Measurements from ENCODE around the gene SERPINB5.
"Not testable (repeated sequence)": the region's sequence is repeated elsewhere in the genome, so short reads cannot be mapped to it uniquely, and the experiment has no call there.

Gene SERPINB5, protein sequence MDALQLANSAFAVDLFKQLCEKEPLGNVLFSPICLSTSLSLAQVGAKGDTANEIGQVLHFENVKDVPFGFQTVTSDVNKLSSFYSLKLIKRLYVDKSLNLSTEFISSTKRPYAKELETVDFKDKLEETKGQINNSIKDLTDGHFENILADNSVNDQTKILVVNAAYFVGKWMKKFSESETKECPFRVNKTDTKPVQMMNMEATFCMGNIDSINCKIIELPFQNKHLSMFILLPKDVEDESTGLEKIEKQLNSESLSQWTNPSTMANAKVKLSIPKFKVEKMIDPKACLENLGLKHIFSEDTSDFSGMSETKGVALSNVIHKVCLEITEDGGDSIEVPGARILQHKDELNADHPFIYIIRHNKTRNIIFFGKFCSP

DNA sequence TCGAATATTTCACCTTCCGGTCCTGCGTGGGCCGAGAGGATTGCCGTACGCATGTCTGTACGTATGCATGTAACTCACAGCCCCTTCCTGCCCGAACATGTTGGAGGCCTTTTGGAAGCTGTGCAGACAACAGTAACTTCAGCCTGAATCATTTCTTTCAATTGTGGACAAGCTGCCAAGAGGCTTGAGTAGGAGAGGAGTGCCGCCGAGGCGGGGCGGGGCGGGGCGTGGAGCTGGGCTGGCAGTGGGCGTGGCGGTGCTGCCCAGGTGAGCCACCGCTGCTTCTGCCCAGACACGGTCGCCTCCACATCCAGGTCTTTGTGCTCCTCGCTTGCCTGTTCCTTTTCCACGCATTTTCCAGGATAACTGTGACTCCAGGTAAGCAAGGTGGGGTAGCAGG lies at the start of gene SERPINB5:
Gene SERPINB5, plus strand, starts transcription at position 291 of the 400 bp plus-strand sequence. CDS start 7,471 bp downstream, outside the sequence.
- DNase-seq: peak; percentile 4 to 59

DNA sequence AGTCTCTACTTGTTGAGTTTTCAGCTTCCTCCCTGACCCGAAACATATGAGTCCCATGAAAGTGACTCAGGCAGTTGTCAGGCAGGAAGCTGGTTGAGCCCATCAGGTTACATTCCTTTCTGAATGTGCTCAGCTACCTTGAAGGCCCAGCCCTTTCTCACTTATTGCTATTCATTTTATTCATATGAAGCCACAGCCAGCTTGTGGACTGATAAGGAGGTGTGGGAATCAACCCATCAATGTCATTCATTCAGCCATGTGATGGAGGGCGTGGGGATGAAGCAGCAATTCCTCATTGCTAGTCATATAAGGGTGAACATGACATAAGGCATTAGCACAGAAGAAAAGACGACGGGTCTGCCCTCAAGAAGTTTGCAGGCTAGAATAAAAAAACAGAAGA lies 49.2 kb upstream of the SERPINB5 start:
- no peak for DNase-seq

DNA sequence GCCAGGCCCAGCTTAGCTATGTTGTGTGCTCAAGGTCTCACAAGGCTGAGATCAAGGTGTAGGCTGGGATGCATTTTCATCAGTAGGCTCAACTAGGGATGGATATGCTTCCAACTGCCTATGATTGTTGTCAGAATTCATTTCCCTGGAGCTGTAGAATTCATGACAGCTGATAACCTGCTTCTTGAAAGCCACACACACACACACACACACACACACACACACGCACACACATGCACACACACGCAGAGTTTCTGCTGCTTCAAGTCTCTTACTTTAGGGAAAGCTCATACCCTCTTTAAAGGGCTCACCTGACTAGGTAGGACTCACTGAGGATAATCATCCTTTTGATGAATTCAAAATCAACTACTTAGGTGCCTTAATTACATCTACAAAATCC lies 46.2 kb upstream of the SERPINB5 start:
- no peak for DNase-seq

DNA sequence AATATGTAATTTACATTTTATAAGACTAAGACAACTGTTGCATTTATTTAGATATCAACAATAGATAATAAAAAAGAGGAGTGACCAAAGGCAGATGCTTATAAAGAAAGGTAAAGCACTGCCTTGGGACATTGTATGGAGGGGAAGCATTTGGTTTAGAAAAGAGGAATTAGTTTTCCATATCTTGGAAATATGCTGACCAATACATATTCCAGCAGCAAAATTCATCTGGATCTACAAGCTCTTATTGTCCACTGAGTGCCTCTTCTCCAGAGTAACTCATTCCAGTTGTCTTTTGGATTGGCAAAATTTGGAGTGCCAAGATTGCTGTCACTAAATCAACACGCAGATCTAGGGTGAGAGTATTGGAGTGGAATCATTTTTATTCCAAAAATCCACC lies 45.6 kb upstream of the SERPINB5 start:
- DNase-seq: no peak

DNA sequence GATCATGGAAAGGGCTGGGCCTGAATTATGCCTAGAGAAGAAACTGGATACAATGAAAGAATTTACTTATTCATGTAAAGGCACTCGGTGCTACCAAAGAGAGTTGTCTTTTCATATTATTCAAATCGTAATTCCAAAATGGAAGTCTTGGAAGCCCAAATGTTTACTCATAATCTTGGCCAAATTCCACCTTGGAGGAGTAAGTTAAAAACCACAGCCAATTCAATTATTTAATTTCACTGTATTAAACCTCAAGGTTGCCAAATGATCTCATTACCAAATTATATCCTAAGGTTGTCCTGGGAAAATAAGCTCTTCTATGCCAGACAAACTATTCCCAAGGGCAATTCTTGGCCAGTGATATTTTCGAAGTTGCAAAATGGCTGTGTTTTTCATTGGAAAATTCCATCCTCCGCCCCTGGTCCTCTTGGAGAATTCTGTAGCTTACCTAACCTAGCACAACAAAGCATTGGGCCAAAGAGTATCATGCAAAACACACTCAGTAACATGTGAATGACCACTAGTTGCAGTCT lies 43.4 kb upstream of the SERPINB5 start:
- DNase-seq: no peak

DNA sequence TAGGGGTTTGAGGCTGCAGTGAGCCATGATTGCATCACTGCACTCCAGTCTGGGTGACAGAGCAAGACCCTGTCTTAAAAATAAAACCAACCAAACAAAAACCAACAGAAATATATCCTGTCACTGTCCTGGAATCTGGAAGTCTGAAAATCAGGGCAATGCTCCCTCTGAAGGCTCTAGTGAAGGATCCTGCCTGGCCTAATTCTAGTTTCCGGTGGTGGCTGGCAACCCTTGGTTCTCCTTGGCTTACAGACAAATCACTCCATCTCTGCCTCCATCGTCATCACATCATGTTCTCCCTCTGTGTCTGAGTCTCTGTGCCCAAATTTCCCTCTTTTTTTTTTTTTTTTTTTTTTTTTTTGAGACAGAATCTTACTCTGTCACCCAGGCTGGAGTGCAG lies 38.6 kb upstream of the SERPINB5 start:
- no peak for DNase-seq

DNA sequence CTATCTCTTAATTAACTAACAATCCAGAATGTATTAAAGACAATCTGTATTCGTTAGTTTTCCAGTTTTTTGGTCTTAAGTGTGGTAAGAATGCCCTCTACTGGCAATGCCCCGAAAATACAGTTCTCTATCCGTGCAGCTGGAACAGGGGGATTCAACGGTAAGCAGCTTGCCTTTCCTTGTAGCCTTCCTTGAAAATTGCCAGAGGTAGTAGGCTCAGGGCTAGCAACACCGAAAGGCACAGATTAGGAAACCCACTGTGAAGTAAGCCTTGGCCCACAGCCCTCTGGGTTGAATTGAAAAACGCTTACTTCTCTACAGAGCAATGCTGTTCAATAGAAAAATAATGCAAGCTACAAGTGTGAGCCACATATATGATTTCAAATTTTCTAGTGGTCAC lies 37.4 kb upstream of the SERPINB5 start:
- peak; percentile 34 to 60 for DNase-seq

DNA sequence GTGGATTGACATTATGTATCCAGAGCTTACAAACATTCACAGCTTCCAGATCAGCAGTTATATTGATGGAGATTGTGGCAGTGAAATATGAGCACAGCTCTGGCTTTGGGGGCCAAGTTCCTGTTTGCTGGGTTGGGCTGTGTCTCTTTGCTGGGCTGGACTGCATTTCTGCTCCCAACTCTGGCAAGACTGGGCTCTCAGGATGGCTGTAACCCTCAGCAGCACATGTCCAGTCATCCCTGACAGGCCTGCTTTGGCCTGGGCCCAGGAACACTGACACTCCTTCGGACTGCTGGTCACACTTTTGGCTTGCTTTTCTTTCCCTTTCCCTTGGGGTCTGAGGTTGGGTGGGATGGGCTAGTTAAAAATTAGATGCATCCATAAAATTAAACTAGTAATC lies 36.5 kb upstream of the SERPINB5 start:
- no peak for DNase-seq

DNA sequence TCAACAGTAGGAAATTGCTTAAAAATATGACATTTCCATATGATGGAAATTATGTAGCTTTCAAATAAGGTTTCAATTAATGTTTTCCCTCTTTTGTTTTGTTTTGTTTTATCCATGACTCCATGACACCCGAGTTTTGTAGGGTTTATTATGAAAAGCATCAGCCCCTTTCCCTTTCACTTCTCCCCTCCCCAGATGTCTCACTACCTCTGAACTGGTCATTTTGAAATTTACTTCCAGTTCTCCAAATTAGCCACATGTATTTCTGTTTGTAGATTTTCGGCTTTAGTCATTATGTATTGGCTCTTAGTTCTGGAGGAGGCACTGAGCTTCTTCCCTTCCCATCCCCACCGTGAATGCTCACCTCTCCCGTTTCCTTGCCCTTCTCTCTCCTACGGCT lies 35.9 kb upstream of the SERPINB5 start:
- DNase-seq: no peak

DNA sequence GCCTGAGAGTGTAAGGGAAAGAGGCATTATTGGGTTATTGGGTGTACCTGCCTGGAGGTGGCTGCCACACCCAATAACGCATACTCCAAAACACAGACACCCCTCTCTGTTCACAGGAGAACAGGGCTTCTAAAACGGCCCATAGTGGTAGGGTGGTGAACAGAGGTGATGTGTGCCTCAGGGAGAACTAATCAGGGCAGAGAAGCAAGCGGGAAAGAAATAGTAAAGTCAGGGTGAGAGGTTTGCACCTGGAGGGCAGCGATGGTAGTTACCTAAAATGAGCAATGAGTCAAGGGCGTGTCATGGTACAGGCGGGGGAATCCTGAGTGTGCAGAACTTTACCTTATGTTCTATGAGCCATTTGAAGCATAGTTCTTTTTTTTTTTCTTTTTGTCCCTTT lies 32.9 kb upstream of the SERPINB5 start:
- no peak for DNase-seq

DNA sequence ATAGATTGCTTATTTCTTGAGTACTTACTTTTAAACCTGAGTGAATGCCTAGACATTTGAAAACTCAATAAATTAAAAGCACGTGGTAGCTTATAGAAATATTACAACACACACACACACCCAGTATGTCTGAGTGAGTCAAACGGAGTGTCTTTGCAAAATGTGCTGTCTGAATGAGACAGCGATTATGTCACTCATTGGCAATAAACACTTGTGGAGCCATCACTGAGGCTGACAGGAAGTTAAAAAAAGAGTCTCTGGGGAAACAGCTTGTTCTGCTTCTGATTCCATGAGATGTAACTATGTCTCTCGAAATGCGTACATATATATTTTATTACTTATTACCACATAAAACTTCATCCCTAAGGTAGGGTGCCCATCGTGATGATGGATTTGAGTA lies 32.2 kb upstream of the SERPINB5 start:
- DNase-seq: no peak

DNA sequence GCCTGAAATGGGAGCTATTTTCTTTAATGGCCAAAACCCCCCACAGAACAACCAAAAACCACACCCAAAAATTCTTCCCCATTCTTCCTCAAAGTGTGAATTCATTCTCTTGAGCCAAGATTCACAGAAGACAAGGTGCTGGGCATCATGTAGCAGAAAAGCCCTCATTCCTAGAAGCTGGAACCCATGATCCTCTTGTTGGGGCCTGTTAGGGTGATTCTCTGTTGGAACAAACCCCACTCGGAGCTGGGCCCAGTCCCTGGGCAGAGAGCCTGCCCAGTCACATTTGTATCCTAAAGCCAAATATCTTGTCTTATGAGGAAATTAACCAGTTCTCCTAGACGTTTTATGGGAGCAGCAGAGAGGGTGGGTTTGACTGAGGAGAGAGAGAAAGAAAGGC lies 31.7 kb upstream of the SERPINB5 start:
- no peak for DNase-seq

DNA sequence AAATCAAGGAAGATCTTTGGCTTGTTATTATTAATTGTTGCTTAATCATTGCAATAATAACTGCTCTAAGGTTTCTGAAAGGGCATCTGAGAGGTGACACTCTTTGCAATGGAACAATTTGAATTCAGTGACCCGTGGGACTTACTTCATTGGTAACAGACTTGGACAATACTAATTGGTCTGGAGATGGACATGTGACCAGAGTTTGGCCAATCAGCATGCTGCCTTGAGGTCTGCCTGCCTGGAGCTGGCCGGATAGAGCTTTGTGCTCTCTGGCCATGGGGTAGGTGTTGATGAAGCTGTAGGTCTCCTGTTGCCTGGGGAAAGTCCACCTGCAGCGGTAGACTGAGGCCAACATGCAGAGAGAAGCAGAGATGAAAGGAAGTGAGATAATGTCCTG lies 30.5 kb upstream of the SERPINB5 start:
- DNase-seq: no peak

DNA sequence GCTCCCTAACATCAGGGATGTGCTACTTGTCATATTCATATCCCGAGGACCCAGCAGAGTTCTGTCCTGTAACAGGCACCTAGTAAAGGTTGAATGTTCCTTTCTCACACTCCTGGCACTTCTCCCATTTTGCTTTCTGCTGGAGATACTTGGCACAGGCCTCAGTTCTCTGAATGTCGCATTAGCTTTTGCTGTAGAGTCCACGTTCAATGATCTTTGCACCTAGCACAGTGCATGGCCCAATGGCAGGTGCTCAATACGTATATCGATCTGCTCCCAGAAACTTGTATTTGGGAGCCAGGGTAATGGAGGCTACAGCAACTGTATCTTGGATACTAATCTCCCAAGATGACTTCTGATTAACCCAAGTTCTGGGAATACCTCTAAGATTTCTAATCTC lies 29.7 kb upstream of the SERPINB5 start:
- no peak for DNase-seq

DNA sequence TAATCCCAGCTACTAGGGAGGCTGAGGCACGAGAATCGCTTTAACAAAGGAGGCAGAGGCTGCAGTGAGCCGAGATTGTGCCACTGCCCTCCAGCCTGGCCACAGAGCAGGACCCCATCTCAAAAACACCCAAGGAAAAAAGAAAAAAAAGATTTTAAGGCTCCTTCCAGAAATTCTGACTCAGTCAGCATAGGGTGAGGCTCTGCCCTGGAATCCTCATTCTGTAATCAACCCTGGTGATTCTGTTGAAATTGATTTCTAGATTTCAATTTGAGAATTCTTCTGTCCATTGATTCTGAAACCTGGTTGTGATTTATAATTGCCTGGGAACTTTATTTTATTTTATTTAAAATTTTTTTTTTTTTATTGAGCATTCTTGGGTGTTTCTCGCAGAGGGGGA lies 27.3 kb upstream of the SERPINB5 start:
- DNase-seq: no peak

DNA sequence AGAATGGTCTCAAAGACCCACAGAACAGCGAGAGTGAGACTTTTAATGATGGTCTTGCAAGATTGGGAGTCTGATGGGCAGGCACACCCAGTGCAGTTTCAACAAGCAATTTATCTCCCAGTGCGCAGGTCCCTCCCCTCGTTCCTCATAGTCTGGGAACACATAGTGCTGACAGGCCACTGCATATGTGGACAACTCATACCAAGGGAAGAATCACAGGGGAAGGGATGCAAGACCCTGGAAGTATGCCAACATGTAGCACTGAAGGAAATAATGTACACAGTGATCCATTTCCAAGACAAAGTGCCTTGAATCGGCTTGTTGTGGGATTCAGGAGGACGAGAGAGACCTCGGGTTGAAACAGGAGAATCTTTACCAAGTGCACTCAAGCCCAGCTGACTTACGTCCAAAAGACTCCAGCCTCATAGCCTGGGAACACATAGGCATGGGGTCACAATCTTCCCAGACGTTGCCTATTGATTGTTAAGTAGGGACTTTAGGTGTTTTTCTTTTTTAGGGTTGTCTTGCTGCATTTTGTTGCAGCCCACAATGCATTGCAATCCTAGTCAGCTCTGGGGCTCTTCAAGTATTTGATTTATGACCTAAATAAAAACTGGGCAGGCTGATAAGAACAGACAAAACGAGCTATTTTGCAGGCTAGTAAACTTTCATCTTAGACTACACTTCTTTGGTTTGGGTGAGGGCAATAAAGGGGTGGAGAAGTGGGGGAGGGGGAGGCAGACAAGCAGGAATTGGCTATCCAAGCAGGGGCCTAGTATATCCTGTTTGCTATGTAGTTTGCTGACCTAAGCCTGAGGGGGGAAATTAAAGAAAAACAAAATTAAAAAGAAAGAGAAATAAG lies 24.7 kb upstream of the SERPINB5 start:
- no peak for DNase-seq

DNA sequence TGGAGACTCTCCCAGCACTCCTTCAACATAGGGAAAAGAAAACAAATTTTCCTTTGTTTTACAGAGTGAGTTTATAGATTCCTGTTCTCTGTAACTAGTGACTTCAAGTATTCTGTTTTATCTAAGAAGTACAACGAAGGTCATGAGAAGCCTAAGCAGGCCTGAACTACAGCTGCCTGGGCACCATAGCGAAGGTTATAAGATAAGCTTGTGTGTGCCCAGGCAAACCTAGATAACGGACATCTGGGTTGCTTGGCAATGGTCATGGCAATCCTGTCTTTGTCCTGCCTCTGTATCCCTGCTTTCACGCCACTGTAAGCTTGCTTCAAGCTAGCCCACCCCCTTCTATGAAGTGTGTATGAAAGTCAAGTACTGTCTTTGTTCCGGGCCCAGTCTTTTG lies 24.0 kb upstream of the SERPINB5 start:
- DNase-seq: not testable (repeated sequence)

DNA sequence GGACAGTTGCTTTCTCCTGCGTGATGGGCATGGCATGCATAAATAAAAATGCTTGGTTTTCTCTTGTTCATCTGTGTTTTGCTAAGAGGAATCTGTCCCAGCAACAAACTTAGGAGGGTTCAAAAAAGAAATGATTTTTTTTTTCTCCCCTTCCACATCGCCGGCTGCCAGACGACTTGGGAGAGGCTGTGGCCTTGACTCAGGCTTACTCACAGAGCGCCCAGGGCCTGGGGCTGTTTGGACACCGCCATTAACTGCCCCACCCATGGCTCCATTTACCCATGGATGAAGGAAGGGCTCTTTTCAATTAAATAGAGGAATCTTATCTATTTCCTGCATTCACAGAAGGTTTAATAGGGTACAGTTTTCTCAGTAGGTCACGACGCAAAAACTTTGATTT lies 22.3 kb upstream of the SERPINB5 start:
- DNase-seq: no peak

DNA sequence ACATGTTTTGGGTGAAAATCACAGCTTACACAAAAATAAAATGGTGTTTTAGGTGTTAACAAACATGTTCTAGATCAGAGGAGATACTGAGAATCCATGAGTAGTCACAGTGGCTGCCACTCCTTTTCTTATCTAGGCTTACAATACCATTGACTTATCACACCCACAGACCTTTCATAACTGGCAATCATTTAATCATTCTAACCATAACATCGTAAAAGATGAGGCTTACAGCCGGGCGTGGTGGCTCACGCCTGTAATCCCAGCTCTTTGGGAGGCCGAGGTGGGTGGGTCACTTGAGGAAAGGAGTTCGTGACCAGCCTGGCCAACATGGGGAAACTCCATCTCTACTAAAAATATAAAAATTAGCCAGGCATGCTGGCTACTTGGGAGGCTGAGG lies 18.8 kb upstream of the SERPINB5 start:
- no peak for DNase-seq

DNA sequence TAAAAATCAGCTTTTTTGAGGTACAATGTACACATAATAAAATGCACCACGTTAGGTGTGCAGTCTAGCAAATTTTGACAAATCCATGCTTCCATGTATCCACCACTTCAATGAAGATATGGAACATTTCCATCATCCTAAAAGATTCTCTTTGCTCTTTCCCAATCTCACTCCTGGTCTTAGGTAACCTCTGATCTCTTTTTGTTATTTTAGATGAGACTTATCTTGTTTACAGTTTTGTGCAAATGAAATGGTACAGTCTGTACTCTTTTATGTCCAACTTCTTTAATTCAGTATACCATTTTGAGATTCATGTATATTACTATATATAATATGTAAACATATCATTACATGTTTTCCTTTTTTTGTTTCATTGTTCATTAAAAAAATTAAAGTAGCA lies 16.3 kb upstream of the SERPINB5 start:
- DNase-seq: no peak

DNA sequence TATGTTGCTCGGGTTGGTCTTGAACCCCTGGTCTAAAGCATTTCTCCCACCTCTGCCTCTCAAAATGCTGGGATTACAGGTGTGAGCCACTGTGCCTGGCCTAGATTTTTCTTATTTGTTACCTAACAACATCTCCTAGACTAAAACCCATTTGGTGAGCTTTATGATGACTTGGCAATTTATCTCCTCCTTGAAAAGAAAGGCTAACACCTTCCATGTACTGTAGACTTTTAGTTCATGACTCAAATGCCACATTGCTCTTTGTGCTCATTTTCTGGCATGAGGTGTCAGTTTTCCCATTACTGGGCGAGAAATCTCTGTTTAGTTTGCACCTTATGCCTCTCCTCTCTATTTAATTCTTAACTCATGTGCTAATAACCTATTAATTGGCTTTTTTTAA lies 12.3 kb upstream of the SERPINB5 start:
- DNase-seq: no peak

DNA sequence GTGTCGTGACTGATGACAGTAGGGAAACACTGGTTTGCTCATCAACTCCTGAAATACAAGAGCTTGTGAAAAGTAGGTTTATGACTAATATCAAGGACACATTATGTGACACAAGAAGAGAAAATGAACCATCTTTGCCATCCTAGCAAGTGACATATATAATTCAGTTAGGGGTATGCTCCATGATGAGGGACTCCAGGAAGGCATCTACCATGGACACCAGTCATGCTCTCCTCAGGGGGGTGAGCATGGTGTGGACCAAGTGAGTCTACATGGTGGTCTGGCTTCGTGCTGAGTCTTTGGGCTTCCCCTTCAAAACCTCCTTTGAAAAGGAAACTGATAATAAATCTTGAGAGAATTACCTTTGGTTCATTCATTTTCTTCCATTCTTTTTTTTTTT lies 11.7 kb upstream of the SERPINB5 start:
- no peak for DNase-seq

DNA sequence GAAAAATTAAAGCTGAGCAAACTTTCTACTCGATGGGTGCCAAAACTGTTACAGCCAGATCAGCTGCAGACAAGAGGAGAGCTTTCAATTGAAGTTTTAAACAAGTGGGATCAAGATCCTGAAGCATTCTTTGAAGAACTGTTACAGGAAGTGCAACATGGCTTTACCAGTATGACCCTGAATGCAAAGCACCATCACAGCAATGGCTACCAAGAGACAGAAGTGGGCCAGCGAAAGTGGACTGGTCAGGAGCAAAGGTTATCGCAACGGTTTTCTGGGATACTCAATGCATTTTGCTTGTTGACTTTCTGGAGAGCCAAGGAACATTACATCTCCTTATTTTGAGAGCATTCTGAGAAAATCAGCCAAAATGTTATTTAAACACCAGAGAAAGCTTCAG lies 9.1 kb upstream of the SERPINB5 start:
- DNase-seq: no peak

DNA sequence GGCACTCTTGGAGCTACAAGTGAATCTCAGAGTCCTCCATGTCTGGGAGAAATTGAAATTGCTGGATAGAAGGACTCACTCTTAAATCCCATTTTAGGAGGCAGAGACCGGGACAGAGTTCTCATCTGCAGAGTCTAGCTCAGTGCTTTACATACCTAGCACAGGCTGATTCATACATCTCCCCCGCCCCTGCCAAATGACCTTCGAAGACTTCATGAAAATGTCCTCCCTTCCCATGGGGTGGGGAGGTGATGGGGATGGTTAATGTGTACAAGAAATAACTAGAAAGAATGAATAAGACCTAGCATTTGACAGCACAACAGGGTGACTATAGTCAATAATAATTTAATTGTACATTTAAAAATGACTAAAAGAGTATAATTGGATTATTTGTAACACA lies 8.2 kb upstream of the SERPINB5 start:
- DNase-seq: no peak
